ENCODE results near the gene LMOD2. TPM values are rescaled to one million over a fixed set of nuclear protein-coding genes. Genes with fewer than 3 reads are reported as not detected.

LMOD2 gene
- total and polyA plus RNA-seq, 9 of the 15 experiments (the other 6 are each of a cell fraction or from before 2014, with no cell fraction given) = 0.04 TPM; not detected in 8

- Histone ChIP-seq H3K27me3 (ENCODE audit: control insufficient read depth in 2 of 2, insufficient read depth in 2 of 2, low read length in 2 of 2) (no peaks in the 10 kb centered on the region), H3K9ac (ENCODE audit: insufficient read depth in 1 of 2, low read depth in 2 of 2, low read length in 2 of 2) (no peak overlapping the region), H3K4me2 (ENCODE audit: insufficient read depth, low read length) (no peak overlapping the region), H3K27ac (ENCODE audit: extremely low read depth, low read depth, low read length) (peak overlapping the region; percentile 13; the same call in 2 of the 3 replicates), H3K4me1 (replicated peaks in 1 of 2; ENCODE audit: control insufficient read depth in 2 of 2, insufficient read depth in 2 of 2, low read length in 2 of 2) (peaks cover 0 to 54% of the 10 kb centered on the region in 2 experiments; a peak in 4 of 5 replicates), H4K20me1 (replicated peaks; ENCODE audit: control insufficient read depth, insufficient read depth, low read length) (peaks cover 4% of the 10 kb centered on the region; the same call in 1 of the 2 replicates), H3K4me3 (no peak overlapping the region), H3K9me1 (ENCODE audit: control insufficient read depth, insufficient read depth, low read length) (no peaks in the 10 kb centered on the region), H3K9me3 (replicated peaks; ENCODE audit: control insufficient read depth, insufficient read depth, low read depth, low read length) (no peaks in the 10 kb centered on the region), H2AFZ (ENCODE audit: low read depth, low read length) (no peak overlapping the region), H3K36me3 (ENCODE audit: control insufficient read depth, insufficient read depth, low read length) (peaks cover 31% of the 10 kb centered on the region), H3K79me2 (ENCODE audit: control insufficient read depth, insufficient read depth, low read length) (peaks cover 90% of the 10 kb centered on the region)
- ATAC-seq (peak; percentile 43), FAIRE-seq (no peak), DNase-seq (ENCODE audit: extremely low read depth in 1 of 4, low spot score in 3 of 4) (no peak)
- POLR2A ChIA-PET = no interaction called here
- 23% methylated on average over 1 of the region's 1 CpG for WGBS (ENCODE audit: insufficient coverage, low coverage, missing lambda C conversion rate)
- CTCF ChIA-PET (ENCODE audit: low intra/inter-chr PET ratio) = no interaction called here
- intact Hi-C loops (cut with micrococcal nuclease) = loop anchor here (5.0 kb wide), 1 partner anchor 75 kb away; no protein-coding TSS in a partner anchor
- no peak for TF ChIP-seq PCBP1 (IDR thresholded peaks at IDR 0.05; ENCODE audit: low read depth, low read length, poor library complexity, severe bottlenecking)
- TF ChIP-seq JUND (IDR thresholded peaks at IDR 0.05; ENCODE audit: borderline replicate concordance, low read depth, low read length) = no peak
- no peak for TF ChIP-seq JUND (tag; IDR thresholded peaks at IDR 0.05; ENCODE audit: borderline replicate concordance, low read depth, low read length)
- TF ChIP-seq ZNF764 (CRISPR knock-in tag; IDR thresholded peaks at IDR 0.05; ENCODE audit: low read depth) = no peak
- no peak for TF ChIP-seq CBX1 (IDR thresholded peaks at IDR 0.05; ENCODE audit: low read depth)
- no peak for TF ChIP-seq RHOXF2B (CRISPR knock-in tag; conservative IDR thresholded peaks at IDR 0.05)
- TF ChIP-seq KLF10 (CRISPR knock-in tag; IDR thresholded peaks at IDR 0.05) = no peak
- no peak for TF ChIP-seq TFE3 (CRISPR knock-in tag; IDR thresholded peaks at IDR 0.05)
- TF ChIP-seq NR2C1 (IDR thresholded peaks at IDR 0.05) = no peak
- no peak for TF ChIP-seq NR2C1 (tag; IDR thresholded peaks at IDR 0.05)
- no peak for TF ChIP-seq ZNF212 (CRISPR knock-in tag; IDR thresholded peaks at IDR 0.05)
- no TSS peak for BruUV-seq (replicated peaks)
- in situ Hi-C loops (cut with MboI) = no loop called here
Observed at GRCh38 chr7:123712619-123713018, 57.0 kb downstream of the LMOD2 start.

Other genes with a start within 250 kb of the LMOD2 start
- gene IQUB, start 121.3 kb upstream of the LMOD2 start, total RNA-seq (2014; rRNA removed) = 0.98 and 1.3 TPM in 2 replicates
- 2.4 and 3.1 TPM in 2 replicates for gene IQUB, start 121.3 kb upstream of the LMOD2 start, total RNA-seq (2014; rRNA removed; fragmentation: Illumina TruSeq; extraction: Trizol)
- gene IQUB, start 121.3 kb upstream of the LMOD2 start, total RNA-seq (2015; rRNA removed; fragmentation: Illumina TruSeq; extraction: Trizol) = 2.0 and 2.6 TPM in 2 replicates
- gene IQUB, start 121.3 kb upstream of the LMOD2 start, total RNA-seq (2021) = 1.1 and 1.9 TPM in 2 replicates
- 0.69 and 1.3 TPM in 2 replicates for gene IQUB, start 121.3 kb upstream of the LMOD2 start, polyA plus RNA-seq (2011; rRNA removed)
- 1.4 and 1.6 TPM in 2 replicates for gene IQUB, start 121.3 kb upstream of the LMOD2 start, polyA plus RNA-seq (2014; fragmentation: Illumina TruSeq; extraction: Trizol)
- 1 to 10 TPM; 1.3 to 1.7 TPM for gene IQUB, start 121.3 kb upstream of the LMOD2 start, polyA plus RNA-seq (2014; fragmentation: Nextera tagmentation; extraction: Ambion mirVana)
- gene IQUB, start 121.3 kb upstream of the LMOD2 start, polyA plus RNA-seq (2014; rRNA removed) = 0.58 and 0.62 TPM in 2 replicates
- gene NDUFA5, start 98.0 kb upstream of the LMOD2 start, total RNA-seq (2014; rRNA removed) = 187 and 199 TPM in 2 replicates
- 377 and 418 TPM in 2 replicates for gene NDUFA5, start 98.0 kb upstream of the LMOD2 start, total RNA-seq (2014; rRNA removed; fragmentation: Illumina TruSeq; extraction: Trizol)
- 324 and 363 TPM in 2 replicates for gene NDUFA5, start 98.0 kb upstream of the LMOD2 start, total RNA-seq (2015; rRNA removed; fragmentation: Illumina TruSeq; extraction: Trizol)
- gene NDUFA5, start 98.0 kb upstream of the LMOD2 start, total RNA-seq (2021) = 244 and 267 TPM in 2 replicates
- gene NDUFA5, start 98.0 kb upstream of the LMOD2 start, polyA plus RNA-seq (2011; rRNA removed) = 85.5 and 155 TPM in 2 replicates
- gene NDUFA5, start 98.0 kb upstream of the LMOD2 start, polyA plus RNA-seq (2014; fragmentation: Illumina TruSeq; extraction: Trizol) = 257 and 269 TPM in 2 replicates
- 100 to 1,000 TPM; 669 to 677 TPM for gene NDUFA5, start 98.0 kb upstream of the LMOD2 start, polyA plus RNA-seq (2014; fragmentation: Nextera tagmentation; extraction: Ambion mirVana)
- 245 and 254 TPM in 2 replicates for gene NDUFA5, start 98.0 kb upstream of the LMOD2 start, polyA plus RNA-seq (2014; rRNA removed)
- gene ASB15, start 54.0 kb upstream of the LMOD2 start, total RNA-seq (2014; rRNA removed) = not detected in 2 replicates
- gene ASB15, start 54.0 kb upstream of the LMOD2 start, total RNA-seq (2014; rRNA removed; fragmentation: Illumina TruSeq; extraction: Trizol) = 0.03 TPM in 1 of 2 replicates, not detected in the other
- gene ASB15, start 54.0 kb upstream of the LMOD2 start, total RNA-seq (2015; rRNA removed; fragmentation: Illumina TruSeq; extraction: Trizol) = 0.04 and 0.19 TPM in 2 replicates
- 0.04 TPM in 1 of 2 replicates, not detected in the other for gene ASB15, start 54.0 kb upstream of the LMOD2 start, total RNA-seq (2021)
- gene ASB15, start 54.0 kb upstream of the LMOD2 start, polyA plus RNA-seq (2011; rRNA removed) = not detected in 2 replicates
- 0.03 and 0.04 TPM in 2 replicates for gene ASB15, start 54.0 kb upstream of the LMOD2 start, polyA plus RNA-seq (2014; fragmentation: Illumina TruSeq; extraction: Trizol)
- gene ASB15, start 54.0 kb upstream of the LMOD2 start, polyA plus RNA-seq (2014; fragmentation: Nextera tagmentation; extraction: Ambion mirVana) = under 1 TPM; 0.03 to 0.14 TPM
- gene ASB15, start 54.0 kb upstream of the LMOD2 start, polyA plus RNA-seq (2014; rRNA removed) = 0.11 and 0.12 TPM in 2 replicates
- 4.1 and 5.9 TPM in 2 replicates for gene WASL, start 93.1 kb downstream of the LMOD2 start, total RNA-seq (2014; rRNA removed)
- gene WASL, start 93.1 kb downstream of the LMOD2 start, total RNA-seq (2014; rRNA removed; fragmentation: Illumina TruSeq; extraction: Trizol) = 9.6 and 9.9 TPM in 2 replicates
- gene WASL, start 93.1 kb downstream of the LMOD2 start, total RNA-seq (2015; rRNA removed; fragmentation: Illumina TruSeq; extraction: Trizol) = 8.5 and 8.7 TPM in 2 replicates
- 12.9 and 13.9 TPM in 2 replicates for gene WASL, start 93.1 kb downstream of the LMOD2 start, total RNA-seq (2021)
- gene WASL, start 93.1 kb downstream of the LMOD2 start, polyA plus RNA-seq (2011; rRNA removed) = 5.6 and 8.3 TPM in 2 replicates
- 10.2 and 10.9 TPM in 2 replicates for gene WASL, start 93.1 kb downstream of the LMOD2 start, polyA plus RNA-seq (2014; fragmentation: Illumina TruSeq; extraction: Trizol)
- 1 to 10 TPM; 3.2 to 4.4 TPM for gene WASL, start 93.1 kb downstream of the LMOD2 start, polyA plus RNA-seq (2014; fragmentation: Nextera tagmentation; extraction: Ambion mirVana)
- gene WASL, start 93.1 kb downstream of the LMOD2 start, polyA plus RNA-seq (2014; rRNA removed) = 6.6 and 8.1 TPM in 2 replicates
- not detected in 2 replicates for gene HYAL4, start 189.3 kb downstream of the LMOD2 start, total RNA-seq (2014; rRNA removed)
- not detected in 2 replicates for gene HYAL4, start 189.3 kb downstream of the LMOD2 start, total RNA-seq (2014; rRNA removed; fragmentation: Illumina TruSeq; extraction: Trizol)
- not detected in 2 replicates for gene HYAL4, start 189.3 kb downstream of the LMOD2 start, total RNA-seq (2015; rRNA removed; fragmentation: Illumina TruSeq; extraction: Trizol)
- gene HYAL4, start 189.3 kb downstream of the LMOD2 start, total RNA-seq (2021) = not detected in 2 replicates
- gene HYAL4, start 189.3 kb downstream of the LMOD2 start, polyA plus RNA-seq (2011; rRNA removed) = not detected in 2 replicates
- not detected in 2 replicates for gene HYAL4, start 189.3 kb downstream of the LMOD2 start, polyA plus RNA-seq (2014; fragmentation: Illumina TruSeq; extraction: Trizol)
- gene HYAL4, start 189.3 kb downstream of the LMOD2 start, polyA plus RNA-seq (2014; fragmentation: Nextera tagmentation; extraction: Ambion mirVana) = not detected
- gene HYAL4, start 189.3 kb downstream of the LMOD2 start, polyA plus RNA-seq (2014; rRNA removed) = not detected in 2 replicates